Keratinocyte (primary cell): ENCODE data around the gene SLC4A2. TPM values are rescaled to one million over a fixed set of nuclear protein-coding genes. Genes with fewer than 3 reads are reported as not detected.

Experiments
- DNase-seq: peaks from one replicate; pipeline ENCODE4 v3.0.0-alpha.2; 2011; ENCODE audit warnings: low read depth, missing footprints, low spot score
- FAIRE-seq: peaks from 2 replicates; lab custom pipeline; 2011; peaks lifted over from hg19 to GRCh38; lab: Jason Lieb, UNC
- H2AFZ ChIP-seq: 2 replicates; pipeline ENCODE4 v1.6.0; 2012; ENCODE audit warnings: low read length, control low read depth, inconsistent platforms; ENCODE audit not compliant: control insufficient read depth
- H3K27ac ChIP-seq: 2 replicates; pipeline ENCODE4 v1.5.1; 2011; ENCODE audit warnings: low read length; ENCODE audit not compliant: control insufficient read depth, insufficient read depth
- H3K27me3 ChIP-seq: 3 replicates; pipeline ENCODE4 v1.6.0; 2011; ENCODE audit warnings: low read length; ENCODE audit not compliant: control insufficient read depth, insufficient read depth; ENCODE audit errors: extremely low read depth
- H3K36me3 ChIP-seq, 2 experiments: 2 replicates in 1 of 2; 3 replicates in 1 of 2; pipeline ENCODE4 v1.5.1; 2011; ENCODE audit warnings: low read length in 2 of 2, mild to moderate bottlenecking in 1 of 2; ENCODE audit not compliant: control insufficient read depth in 2 of 2, insufficient read depth in 2 of 2; ENCODE audit errors: extremely low read depth in 1 of 2
- H3K4me1 ChIP-seq: 3 replicates; pipeline ENCODE4 v1.5.1; 2011; ENCODE audit warnings: low read length; ENCODE audit not compliant: control insufficient read depth, insufficient read depth; ENCODE audit errors: extremely low read depth
- H3K4me2 ChIP-seq: 3 replicates; pipeline ENCODE4 v1.6.0; 2011; ENCODE audit warnings: low read depth, low read length; ENCODE audit not compliant: control insufficient read depth, insufficient read depth; ENCODE audit errors: extremely low read depth
- H3K4me3 ChIP-seq, 3 experiments: fragments of 200-600 bp in 1 of 3; sonication (generic) in 1 of 3; 2 replicates in 2 of 3; 3 replicates in 1 of 3; pipeline ENCODE4 v1.5.1; 2011 to 2016; ENCODE audit warnings: low read length in 3 of 3, mild to moderate bottlenecking in 3 of 3, control low read depth in 2 of 3, inconsistent platforms in 1 of 3, low read depth in 1 of 3, mixed read lengths in 1 of 3, mixed run types in 1 of 3, moderate library complexity in 1 of 3; ENCODE audit not compliant: control insufficient read depth in 2 of 3, insufficient read depth in 2 of 3; ENCODE audit errors: extremely low read depth in 1 of 3
- H3K79me2 ChIP-seq: 2 replicates; pipeline ENCODE4 v1.6.0; 2012; ENCODE audit warnings: low read length; ENCODE audit not compliant: control insufficient read depth, insufficient read depth
- H3K9ac ChIP-seq: 3 replicates; pipeline ENCODE4 v1.6.0; 2011; ENCODE audit warnings: low read length; ENCODE audit not compliant: control insufficient read depth, insufficient read depth; ENCODE audit errors: extremely low read depth
- H3K9me1 ChIP-seq: 3 replicates; pipeline ENCODE4 v1.6.0; 2011; ENCODE audit warnings: low read length; ENCODE audit not compliant: control insufficient read depth, insufficient read depth; ENCODE audit errors: extremely low read depth
- H3K9me3 ChIP-seq: 2 replicates; pipeline ENCODE4 v1.5.1; 2012; ENCODE audit warnings: low read depth, low read length; ENCODE audit not compliant: control insufficient read depth
- H4K20me1 ChIP-seq: 3 replicates; pipeline ENCODE4 v1.6.0; 2011; ENCODE audit warnings: low read length; ENCODE audit not compliant: control insufficient read depth, insufficient read depth; ENCODE audit errors: extremely low read depth
- EZH2 ChIP-seq: IDR thresholded peaks from one replicate; pipeline ENCODE4 v1.6.1; 2012; ENCODE audit warnings: inconsistent platforms, mild to moderate bottlenecking, low read length, moderate library complexity
- dilution Hi-C: fragments of 300-500 bp; cut with MboI; formaldehyde crosslinking; loops from one replicate; pipeline ENCODE4 v1.7.0; 2020; ENCODE audit warnings: low sequenced_read_pairs; ENCODE audit not compliant: extremely low pct_ligation_motif_present
- polyA plus RNA-seq, 5 experiments: library from polyadenylated mRNA; depleted of rRNA in 3 of 5; stranded (reverse) in 3 of 5; stranded (forward) in 1 of 5; unstranded in 1 of 5; fragments of >200 nt; gene quantifications; 1 replicate in 1 of 5; 2 replicates in 3 of 5; 3 replicates in 1 of 5; pipeline versions ENCODE4 v1.2.1 to v1.2.3, GENCODE V29; 2011 to 2012; ENCODE audit warnings: missing spikeins in 2 of 5, low read depth in 1 of 5, low replicate concordance in 1 of 5
- TF ChIP-seq, protein P1 (sequence below), 3 experiments: IDR thresholded peaks in 1 of 3; conservative IDR thresholded peaks in 1 of 3; optimal IDR thresholded peaks in 1 of 3; 2 replicates in 2 of 3; 3 replicates in 1 of 3; pipeline versions ENCODE3 to v1.5.1; 2011; ENCODE audit warnings: low read length in 3 of 3, mild to moderate bottlenecking in 3 of 3, moderate library complexity in 2 of 3, control low read depth in 1 of 3, inconsistent platforms in 1 of 3; ENCODE audit not compliant: insufficient read depth in 2 of 3; ENCODE audit errors: extremely low read depth in 1 of 3

The SLC4A2 gene
- polyA plus RNA-seq, 1 donor (not counting 4 experiments of a cell fraction or from before 2014, with no cell fraction given) = 33.8 TPM

DNA sequence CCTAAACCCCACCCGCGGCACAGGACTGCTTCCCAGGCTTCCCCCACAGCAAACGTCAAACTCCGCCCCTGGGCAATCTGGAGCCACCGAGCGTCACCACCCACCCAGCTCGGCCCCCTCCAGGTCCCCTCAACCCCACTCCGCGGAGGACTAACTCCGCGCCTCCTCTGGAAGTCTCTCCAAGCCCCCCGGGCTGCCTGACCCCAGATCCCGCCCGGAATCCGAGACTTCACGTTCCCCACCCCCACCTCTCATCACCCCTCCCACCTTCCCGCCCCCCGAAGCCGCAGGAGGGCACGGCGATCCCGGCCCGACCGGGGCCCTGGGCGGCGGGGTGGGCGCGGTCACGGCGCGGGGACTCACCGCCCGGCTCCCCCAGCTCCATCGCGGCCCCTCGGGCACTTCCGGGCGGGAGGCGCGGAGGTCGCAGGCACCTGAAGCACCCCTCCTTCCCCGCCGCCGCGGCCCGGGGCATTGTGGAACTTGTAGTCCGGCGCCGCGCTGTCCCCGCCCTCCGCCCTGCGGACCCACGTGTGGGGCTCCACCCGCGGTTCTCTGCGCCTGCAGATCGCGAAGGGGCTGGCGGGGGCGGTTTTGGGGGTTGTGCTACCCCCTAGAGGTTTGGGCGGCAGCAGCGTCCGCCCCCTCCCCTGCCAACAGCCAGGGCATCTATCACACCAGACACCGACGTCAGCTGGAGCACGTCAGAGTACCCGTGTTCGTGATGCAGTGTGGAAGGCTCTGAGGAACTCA, 23.9 kb downstream of the SLC4A2 start, which contains the start of gene TMUB1:
TSS of gene TMUB1 (minus strand) at position 423 of the 753 bp plus-strand sequence. CDS start 930 bp downstream, outside the sequence.
- Histone ChIP-seq H2AFZ (peak within 1 kb of the TSS; percentile 73), H3K79me2 (peaks cover 43% of the 10 kb centered on the region)

DNA sequence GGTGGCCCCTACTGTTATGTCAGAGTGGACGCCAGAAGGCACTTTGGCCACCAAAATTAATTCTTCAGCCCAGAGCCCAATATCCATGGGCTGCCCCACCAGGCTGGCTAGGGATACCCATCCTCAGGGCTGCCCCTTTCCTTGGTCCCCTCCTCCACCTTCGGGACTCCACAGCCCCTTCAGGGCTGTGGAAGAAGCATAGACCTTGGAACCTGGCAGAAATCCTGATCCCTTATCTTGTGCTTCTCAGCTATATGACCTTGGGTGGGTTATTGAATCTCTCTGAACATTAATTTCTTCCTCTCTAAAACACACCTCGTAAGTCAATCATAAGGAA, 24.4 kb downstream of the SLC4A2 start:
- no peak for DNase-seq
- H3K4me3 ChIP-seq = peak overlapping the region; percentile 68 to 82 (median 79)
- H3K79me2 ChIP-seq = peaks cover 47% of the 10 kb centered on the region
- H3K4me1 ChIP-seq = peaks cover 37% of the 10 kb centered on the region
- dilution Hi-C loops = no loop called here
- no peak for TF ChIP-seq EZH2
- no peaks in the 10 kb centered on the region for H3K27me3 ChIP-seq
- H4K20me1 ChIP-seq = no peaks in the 10 kb centered on the region
- H3K36me3 ChIP-seq = peaks cover 2% of the 10 kb centered on the region in 2 experiments
- H3K4me2 ChIP-seq = peak overlapping the region; percentile 70
- no peaks in the 10 kb centered on the region for H3K9me3 ChIP-seq
- no peak for FAIRE-seq
- H3K27ac ChIP-seq = no peak overlapping the region
- H3K9ac ChIP-seq = peak overlapping the region; percentile 18
- peak overlapping the region; percentile 73 for H2AFZ ChIP-seq
- no peaks in the 10 kb centered on the region for H3K9me1 ChIP-seq

More for the DNA sequence above, 23.9 kb downstream of the SLC4A2 start, which contains the start of gene TMUB1:
- no peaks in the 10 kb centered on the region for H3K27me3 ChIP-seq
- H3K9me3 ChIP-seq = no peaks in the 10 kb centered on the region
- FAIRE-seq = no peak
- no peaks in the 10 kb centered on the region for H4K20me1 ChIP-seq
- peak within 1 kb of the TSS; percentile 79 for H3K9ac ChIP-seq
- no peak for DNase-seq
- dilution Hi-C loops = no loop called here
- H3K36me3 ChIP-seq = peaks cover 2 to 6% of the 10 kb centered on the region in 2 experiments
- TF ChIP-seq, protein P1, sequence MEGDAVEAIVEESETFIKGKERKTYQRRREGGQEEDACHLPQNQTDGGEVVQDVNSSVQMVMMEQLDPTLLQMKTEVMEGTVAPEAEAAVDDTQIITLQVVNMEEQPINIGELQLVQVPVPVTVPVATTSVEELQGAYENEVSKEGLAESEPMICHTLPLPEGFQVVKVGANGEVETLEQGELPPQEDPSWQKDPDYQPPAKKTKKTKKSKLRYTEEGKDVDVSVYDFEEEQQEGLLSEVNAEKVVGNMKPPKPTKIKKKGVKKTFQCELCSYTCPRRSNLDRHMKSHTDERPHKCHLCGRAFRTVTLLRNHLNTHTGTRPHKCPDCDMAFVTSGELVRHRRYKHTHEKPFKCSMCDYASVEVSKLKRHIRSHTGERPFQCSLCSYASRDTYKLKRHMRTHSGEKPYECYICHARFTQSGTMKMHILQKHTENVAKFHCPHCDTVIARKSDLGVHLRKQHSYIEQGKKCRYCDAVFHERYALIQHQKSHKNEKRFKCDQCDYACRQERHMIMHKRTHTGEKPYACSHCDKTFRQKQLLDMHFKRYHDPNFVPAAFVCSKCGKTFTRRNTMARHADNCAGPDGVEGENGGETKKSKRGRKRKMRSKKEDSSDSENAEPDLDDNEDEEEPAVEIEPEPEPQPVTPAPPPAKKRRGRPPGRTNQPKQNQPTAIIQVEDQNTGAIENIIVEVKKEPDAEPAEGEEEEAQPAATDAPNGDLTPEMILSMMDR (optimal IDR thresholded peaks at IDR 0.05 in 1 of 3, IDR thresholded peaks at IDR 0.05 in 1 of 3, conservative IDR thresholded peaks at IDR 0.05 in 1 of 3; ENCODE audit: extremely low read depth in 1 of 3, insufficient read depth in 2 of 3, low read length in 3 of 3) = no peak
- TF ChIP-seq EZH2 = no peak
- peaks cover 31% of the 10 kb centered on the region for H3K4me1 ChIP-seq
- peak within 1 kb of the TSS; percentile 52 for H3K27ac ChIP-seq
- peak within 1 kb of the TSS; percentile 97 for H3K4me2 ChIP-seq
- peak within 1 kb of the TSS; percentile 68 to 82 (median 79) for H3K4me3 ChIP-seq
- no peaks in the 10 kb centered on the region for H3K9me1 ChIP-seq
